ENCODE data around the gene TSSK6.

TSSK6 gene

GRCh38 chr19:19471682-19472081 lies 43.7 kb downstream of the TSSK6 start:
- no peak overlapping the region for H3K9ac ChIP-seq
- H4K20me1 ChIP-seq (ENCODE audit: insufficient read depth), result 0 out of 2 replicates have a peak, but pooled peaks cover 3% of the 10 kb centered on the region
- no peak overlapping the region for H3K4me2 ChIP-seq
- H3K27me3 ChIP-seq (ENCODE audit: insufficient read depth, low read depth), result no peaks in the 10 kb centered on the region
- no peak overlapping the region for H2AFZ ChIP-seq (ENCODE audit: low read depth)
- no peaks in the 10 kb centered on the region; the same call in 1 of the 2 replicates for H3K36me3 ChIP-seq (ENCODE audit: insufficient read depth)
- peaks cover 11% of the 10 kb centered on the region; the same call in 1 of the 2 replicates for H3K79me2 ChIP-seq (ENCODE audit: insufficient read depth, low read depth)
- no peak overlapping the region for H3K4me3 ChIP-seq (IDR thresholded peaks at IDR 0.05; ENCODE audit: insufficient read depth, low read depth, low read length)
- no peak for TF ChIP-seq CTCF (conservative IDR thresholded peaks at IDR 0.05; ENCODE audit: low read depth, low read length)
- H3K4me1 ChIP-seq (ENCODE audit: low read depth, poor library complexity, severe bottlenecking), result peaks cover 10% of the 10 kb centered on the region
- no peak overlapping the region for H3K27ac ChIP-seq

GRCh38 chr19:19470579-19470978 lies 44.8 kb downstream of the TSSK6 start:
- H3K27me3 ChIP-seq (ENCODE audit: insufficient read depth, low read depth), result no peaks in the 10 kb centered on the region
- H3K27ac ChIP-seq, result no peak overlapping the region
- no peak overlapping the region for H3K9ac ChIP-seq
- peaks cover 10% of the 10 kb centered on the region for H3K4me1 ChIP-seq (ENCODE audit: low read depth, poor library complexity, severe bottlenecking)
- H4K20me1 ChIP-seq (ENCODE audit: insufficient read depth), result 0 out of 2 replicates have a peak, but pooled peaks cover 3% of the 10 kb centered on the region
- no peaks in the 10 kb centered on the region; the same call in 1 of the 2 replicates for H3K36me3 ChIP-seq (ENCODE audit: insufficient read depth)
- H2AFZ ChIP-seq (ENCODE audit: low read depth), result no peak overlapping the region
- no peak overlapping the region for H3K4me3 ChIP-seq (IDR thresholded peaks at IDR 0.05; ENCODE audit: insufficient read depth, low read depth, low read length)
- TF ChIP-seq CTCF (conservative IDR thresholded peaks at IDR 0.05; ENCODE audit: low read depth, low read length), result no peak
- peaks cover 4% of the 10 kb centered on the region; the same call in 1 of the 2 replicates for H3K79me2 ChIP-seq (ENCODE audit: insufficient read depth, low read depth)
- no peak overlapping the region for H3K4me2 ChIP-seq

DNA sequence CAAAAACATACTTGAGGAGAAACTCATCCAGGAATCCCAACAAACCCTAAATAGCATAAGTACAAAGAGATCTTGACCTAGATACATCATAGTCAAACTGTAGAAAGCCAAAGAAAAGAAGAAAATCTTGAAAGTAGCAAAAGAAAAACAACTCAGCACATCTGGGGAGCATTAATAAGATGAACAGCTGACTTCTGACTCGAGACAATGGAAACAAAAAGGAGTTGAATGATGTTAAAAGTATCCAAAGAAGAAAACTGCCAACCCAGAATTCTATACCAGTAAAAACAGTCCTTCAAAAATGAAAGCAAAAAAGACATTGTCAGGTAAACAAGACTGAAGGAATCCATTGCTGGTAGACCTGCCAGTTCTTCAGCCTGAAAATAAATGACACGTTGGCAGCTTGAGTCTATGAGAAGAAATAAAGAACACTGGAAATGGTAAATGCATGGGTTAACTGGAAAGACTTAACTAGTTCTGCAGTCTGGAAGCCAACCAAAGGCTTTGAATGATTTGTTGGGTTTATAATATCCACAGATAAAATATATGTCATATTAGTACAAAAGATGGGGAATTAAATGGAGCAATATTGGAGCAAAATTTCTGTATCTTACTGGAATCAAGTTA lies 46.8 kb downstream of the TSSK6 start:
- no peak overlapping the region for H3K27ac ChIP-seq
- no peak overlapping the region for H3K4me3 ChIP-seq (IDR thresholded peaks at IDR 0.05; ENCODE audit: insufficient read depth, low read depth, low read length)
- TF ChIP-seq CTCF (conservative IDR thresholded peaks at IDR 0.05; ENCODE audit: low read depth, low read length), result no peak
- H3K9ac ChIP-seq, result no peak overlapping the region
- peaks cover 4% of the 10 kb centered on the region; the same call in 1 of the 2 replicates for H3K79me2 ChIP-seq (ENCODE audit: insufficient read depth, low read depth)
- H3K4me2 ChIP-seq, result no peak overlapping the region
- no peaks in the 10 kb centered on the region for H3K4me1 ChIP-seq (ENCODE audit: low read depth, poor library complexity, severe bottlenecking)
- peaks cover 4% of the 10 kb centered on the region; the same call in 1 of the 2 replicates for H3K36me3 ChIP-seq (ENCODE audit: insufficient read depth)
- no peak overlapping the region for H2AFZ ChIP-seq (ENCODE audit: low read depth)
- no peaks in the 10 kb centered on the region for H3K27me3 ChIP-seq (ENCODE audit: insufficient read depth, low read depth)
- H4K20me1 ChIP-seq (ENCODE audit: insufficient read depth), result 0 out of 2 replicates have a peak, but pooled peaks cover 3% of the 10 kb centered on the region

DNA sequence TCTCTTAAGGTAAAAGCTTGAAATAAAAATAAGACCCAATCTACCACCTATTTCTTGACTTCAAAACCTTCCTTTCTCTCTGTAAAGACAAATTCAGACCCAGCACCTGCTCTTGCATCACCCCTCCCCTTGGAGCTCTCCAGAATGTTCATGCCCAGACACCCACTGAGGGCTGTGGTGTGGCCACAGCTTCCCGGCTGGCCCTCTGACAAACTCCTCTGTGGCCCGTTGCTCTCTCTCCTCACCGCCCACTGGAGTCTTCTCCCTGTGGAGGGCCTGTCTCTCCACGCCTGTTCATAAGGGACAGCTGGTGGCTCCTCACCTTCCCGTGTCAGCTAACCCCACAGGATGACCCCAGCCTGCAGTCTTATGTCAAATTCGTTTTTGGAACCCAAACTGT lies 49.1 kb downstream of the TSSK6 start:
- H3K27me3 ChIP-seq (ENCODE audit: insufficient read depth, low read depth), result no peaks in the 10 kb centered on the region
- peaks cover 21% of the 10 kb centered on the region; the same call in 1 of the 2 replicates for H3K79me2 ChIP-seq (ENCODE audit: insufficient read depth, low read depth)
- H2AFZ ChIP-seq (ENCODE audit: low read depth), result no peak overlapping the region
- no peaks in the 10 kb centered on the region for H3K4me1 ChIP-seq (ENCODE audit: low read depth, poor library complexity, severe bottlenecking)
- H4K20me1 ChIP-seq (ENCODE audit: insufficient read depth), result no peaks in the 10 kb centered on the region; the same call in 1 of the 2 replicates
- no peak overlapping the region for H3K27ac ChIP-seq
- no peak overlapping the region for H3K9ac ChIP-seq
- TF ChIP-seq CTCF (conservative IDR thresholded peaks at IDR 0.05; ENCODE audit: low read depth, low read length), result no peak
- H3K4me2 ChIP-seq, result no peak overlapping the region
- no peak overlapping the region for H3K4me3 ChIP-seq (IDR thresholded peaks at IDR 0.05; ENCODE audit: insufficient read depth, low read depth, low read length)
- peaks cover 4% of the 10 kb centered on the region; the same call in 1 of the 2 replicates for H3K36me3 ChIP-seq (ENCODE audit: insufficient read depth)

Measured in KMS-11 (cell line).